Inferior parietal cortex (tissue), 1 donor: ENCODE data around the gene PLSCR4.
A peak's percentile ranks its signal among the peaks of the same experiment; 100 is the strongest.
"Not testable (repeated sequence)": the region's sequence is repeated elsewhere in the genome, so short reads cannot be mapped to it uniquely, and the experiment has no call there.

ENCODE experiments used
- DNase-seq: peaks from one replicate; pipeline ENCODE4 v3.0.0-alpha.2; 2016; ENCODE audit errors: extremely low spot score

PLSCR4 gene

GRCh38 chr3:146247911-146248310, 3.0 kb downstream of the PLSCR4 start:
- DNase-seq = no peak

- no peak for DNase-seq
Measured at GRCh38 chr3:146246526-146246925, 4.4 kb downstream of the PLSCR4 start.

- no peak for DNase-seq
Measured at GRCh38 chr3:146243559-146243958, 7.3 kb downstream of the PLSCR4 start.

- DNase-seq = no peak
Measured at GRCh38 chr3:146241523-146242240, 9.2 kb downstream of the PLSCR4 start.

- no peak for DNase-seq
Measured at GRCh38 chr3:146233487-146233886, 17.4 kb downstream of the PLSCR4 start.

GRCh38 chr3:146227486-146227885, 23.4 kb downstream of the PLSCR4 start:
- DNase-seq = no peak

GRCh38 chr3:146226881-146227280, 24.0 kb downstream of the PLSCR4 start:
- no peak for DNase-seq

- not testable (repeated sequence) for DNase-seq
Measured at GRCh38 chr3:146225458-146225857, 25.4 kb downstream of the PLSCR4 start.

GRCh38 chr3:146223401-146224373, 27.2 kb downstream of the PLSCR4 start:
- no peak for DNase-seq

- no peak for DNase-seq
Measured at GRCh38 chr3:146222204-146223046, 28.5 kb downstream of the PLSCR4 start.

- no peak for DNase-seq
Measured at GRCh38 chr3:146221276-146221675, 29.6 kb downstream of the PLSCR4 start.

- peak; percentile 68 for DNase-seq
Measured at GRCh38 chr3:146218880-146219866, 31.7 kb downstream of the PLSCR4 start.

GRCh38 chr3:146217324-146217723, 33.6 kb downstream of the PLSCR4 start:
- no peak for DNase-seq

- no peak for DNase-seq
Measured at GRCh38 chr3:146214493-146214892, 36.4 kb downstream of the PLSCR4 start.

GRCh38 chr3:146209371-146209770, 41.5 kb downstream of the PLSCR4 start:
- no peak for DNase-seq

GRCh38 chr3:146203776-146204175, 47.1 kb downstream of the PLSCR4 start:
- DNase-seq = no peak

- DNase-seq = no peak
Measured at GRCh38 chr3:146200461-146201220, 50.3 kb downstream of the PLSCR4 start.

- no peak for DNase-seq
Measured at GRCh38 chr3:146199762-146200161, 51.1 kb downstream of the PLSCR4 start.

- no peak for DNase-seq
Measured at GRCh38 chr3:146196789-146197188, 54.1 kb downstream of the PLSCR4 start.

- DNase-seq = no peak
Measured at GRCh38 chr3:146195605-146196004, 55.3 kb downstream of the PLSCR4 start.
